GM12878 (cell line): ENCODE data around the gene AP5Z1. TPM values are rescaled to one million over a fixed set of nuclear protein-coding genes. Genes with fewer than 3 reads are reported as not detected.

Source experiments
- ATAC-seq: fragments of 200-7000 bp; cut with Tn5 transposase; 3 replicates; pipeline ENCODE4 v1.9.1; 2020; ENCODE audit warnings: mild to moderate bottlenecking, moderate library complexity
- BruUV-seq: library from RNA; stranded (reverse); fragments of 400-500 nt; replicated peaks from 2 replicates; lab custom pipeline; 2021; lab: Mats Ljungman, UMichigan
- CTCF ChIA-PET: fragments of 300-600 bp; sonication (Branson Sonifier 250); formaldehyde crosslinking; extraction: SDS; loops from one replicate; lab custom pipeline; 2021; ENCODE audit warnings: inconsistent platforms; lab: Yijun Ruan, JAX
- POLR2A ChIA-PET: fragments of 350-600 bp; formaldehyde crosslinking; extraction: SDS; loops from one replicate; lab custom pipeline; 2021; ENCODE audit warnings: inconsistent platforms; lab: Charles Lee
- RAD21 ChIA-PET: fragments of 300-600 bp; sonication (Branson Sonifier 250); formaldehyde crosslinking; loops from one replicate; lab custom pipeline; 2023; ENCODE audit warnings: antibody characterized with exemption; ENCODE audit not compliant: unreplicated experiment; lab: Charles Lee
- SMC1A ChIA-PET: fragments of 300-600 bp; sonication (Branson Sonifier 250); formaldehyde crosslinking; loops from one replicate; lab custom pipeline; 2023; ENCODE audit not compliant: unreplicated experiment, uncharacterized antibody; lab: Charles Lee
- DNase-seq: peaks from one replicate; pipeline ENCODE4 v3.0.0-alpha.2; 2011; ENCODE audit warnings: low read depth, low spot score
- FAIRE-seq: peaks from 3 replicates; lab custom pipeline; 2011; peaks lifted over from hg19 to GRCh38; lab: Jason Lieb, UNC
- H2AFZ ChIP-seq: 2 replicates; pipeline ENCODE4 v1.6.0; 2011; ENCODE audit warnings: low read depth, low read length, control low read depth; ENCODE audit not compliant: control insufficient read depth
- H3K27ac ChIP-seq: 2 replicates; pipeline ENCODE4 v1.5.1; 2011; ENCODE audit warnings: control low read depth; ENCODE audit not compliant: control insufficient read depth, insufficient read depth
- H3K27me3 ChIP-seq, 2 experiments: replicated peaks in 1 of 2; 2 replicates each; pipeline versions ENCODE4 v1.6.0 to v1.6.1; 2011; ENCODE audit warnings: low read length in 1 of 2; ENCODE audit not compliant: control insufficient read depth in 2 of 2, insufficient read depth in 2 of 2
- H3K36me3 ChIP-seq, 2 experiments: 2 replicates each; pipeline ENCODE4 v1.5.1; 2011; ENCODE audit warnings: low read length in 1 of 2; ENCODE audit not compliant: control insufficient read depth in 2 of 2, insufficient read depth in 2 of 2
- H3K4me1 ChIP-seq: 2 replicates; pipeline ENCODE4 v1.6.1; 2011; ENCODE audit warnings: mild to moderate bottlenecking, low read length, moderate library complexity, mixed read lengths; ENCODE audit not compliant: control insufficient read depth, insufficient read depth
- H3K4me2 ChIP-seq: 2 replicates; pipeline ENCODE4 v1.6.0; 2011; ENCODE audit warnings: control low read depth; ENCODE audit not compliant: control insufficient read depth, insufficient read depth
- H3K4me3 ChIP-seq: fragments of 200-600 bp; sonication (generic); 2 replicates; pipeline ENCODE4 v1.5.1; 2016
- H3K79me2 ChIP-seq: 2 replicates; pipeline ENCODE4 v1.6.0; 2011; ENCODE audit warnings: low read length; ENCODE audit not compliant: control insufficient read depth, insufficient read depth
- H3K9ac ChIP-seq: 2 replicates; pipeline ENCODE4 v1.8.0; 2011; ENCODE audit warnings: low read length, control low read depth, mixed read lengths; ENCODE audit not compliant: control insufficient read depth, insufficient read depth
- H3K9me3 ChIP-seq: replicated peaks from 3 replicates; pipeline ENCODE4 v1.5.1; 2011; ENCODE audit warnings: mild to moderate bottlenecking, low read length; ENCODE audit not compliant: control insufficient read depth, insufficient read depth
- H4K20me1 ChIP-seq: 2 replicates; pipeline ENCODE4 v1.6.0; 2011; ENCODE audit not compliant: control insufficient read depth, insufficient read depth
- ATF7 ChIP-seq: fragments of 450-650 bp; IDR thresholded peaks from 2 replicates; pipeline ENCODE4 v1.6.1; 2016; ENCODE audit warnings: low read depth, mild to moderate bottlenecking
- CBX3 ChIP-seq: fragments of 200-600 bp; sonication (generic); IDR thresholded peaks from 2 replicates; pipeline ENCODE4 v1.6.1; 2016; ENCODE audit warnings: low read depth, borderline replicate concordance
- CTCF ChIP-seq, 3 experiments: IDR thresholded peaks in 2 of 3; conservative IDR thresholded peaks in 1 of 3; 2 replicates each; pipeline ENCODE4 v1.5.1; 2011; ENCODE audit warnings: low read depth in 3 of 3, low read length in 3 of 3, mild to moderate bottlenecking in 3 of 3, control low read depth in 2 of 3, moderate library complexity in 2 of 3, inconsistent platforms in 1 of 3, mixed read lengths in 1 of 3; ENCODE audit not compliant: control insufficient read depth in 2 of 3, insufficient read depth in 1 of 3; ENCODE audit errors: extremely low read depth in 1 of 3
- EZH2 ChIP-seq: IDR thresholded peaks from 2 replicates; pipeline ENCODE4 v1.6.1; 2012; ENCODE audit warnings: low read depth, mild to moderate bottlenecking, control low read depth, inconsistent platforms, low read length, borderline replicate concordance; ENCODE audit not compliant: control insufficient read depth
- IRF4 ChIP-seq: IDR thresholded peaks from 2 replicates; pipeline ENCODE4 v1.6.1; 2011; ENCODE audit warnings: low read depth, low read length
- JUNB ChIP-seq: IDR thresholded peaks from 2 replicates; pipeline ENCODE4 v1.6.1; 2016; ENCODE audit warnings: antibody characterized with exemption, mild to moderate bottlenecking
- NFXL1 ChIP-seq: fragments of 450-650 bp; IDR thresholded peaks from 2 replicates; pipeline ENCODE4 v1.6.1; 2017; ENCODE audit warnings: antibody characterized with exemption, mild to moderate bottlenecking, borderline replicate concordance
- POLR2AphosphoS5 ChIP-seq: IDR thresholded peaks from 2 replicates; pipeline ENCODE4 v1.6.1; 2011; ENCODE audit warnings: mild to moderate bottlenecking, low read length, inconsistent platforms
- POU2F2 ChIP-seq: IDR thresholded peaks from 3 replicates; pipeline ENCODE4 v1.6.1; 2011; ENCODE audit warnings: low read depth, mild to moderate bottlenecking, low read length, borderline replicate concordance
- RAD21 ChIP-seq: IDR thresholded peaks from 2 replicates; pipeline ENCODE4 v1.6.1; 2011; ENCODE audit warnings: mild to moderate bottlenecking, low read depth, low read length, moderate library complexity; ENCODE audit not compliant: insufficient read depth
- RUNX3 ChIP-seq: IDR thresholded peaks from 2 replicates; pipeline ENCODE4 v1.6.1; 2012; ENCODE audit warnings: low read length, inconsistent platforms
- SKIL ChIP-seq: fragments of 450-650 bp; IDR thresholded peaks from 2 replicates; pipeline ENCODE4 v1.6.1; 2017; ENCODE audit warnings: mild to moderate bottlenecking, low read depth, inconsistent platforms; ENCODE audit not compliant: poor library complexity, severe bottlenecking
- SMC3 ChIP-seq: IDR thresholded peaks from 2 replicates; pipeline ENCODE4 v1.6.1; 2011; ENCODE audit warnings: low read length, improper control_type of control experiment, borderline replicate concordance
- TCF3 ChIP-seq: IDR thresholded peaks from 2 replicates; pipeline ENCODE4 v1.6.1; 2012; ENCODE audit warnings: low read depth, mild to moderate bottlenecking, low read length, borderline replicate concordance; ENCODE audit not compliant: insufficient read depth
- ZNF24 ChIP-seq: fragments of 450-650 bp; IDR thresholded peaks from 2 replicates; pipeline ENCODE4 v1.6.1; 2017; ENCODE audit warnings: antibody characterized with exemption, mild to moderate bottlenecking
- ZNF274 ChIP-seq: IDR thresholded peaks from one replicate; pipeline ENCODE4 v1.8.0; 2011; ENCODE audit not compliant: insufficient read length, insufficient read depth
- WGBS: methylation state at CpG from one replicate; pipeline ENCODE4 v1.1.6; 2016; ENCODE audit warnings: low lambda C conversion rate; ENCODE audit not compliant: insufficient replicate concordance, insufficient coverage; ENCODE audit errors: missing lambda C conversion rate; 5-methylcytosine and 5-hydroxymethylcytosine counted together
- in situ Hi-C: fragments of 300-500 bp; cut with MboI; formaldehyde crosslinking; loops from 9 replicates; pipeline ENCODE4 v1.14.3; 2018; ENCODE audit warnings: mixed read lengths
- intact Hi-C: fragments of 100-400 bp; cut with micrococcal nuclease; formaldehyde crosslinking; loops from one replicate; pipeline ENCODE4 v1.14.2; 2022; ENCODE audit not compliant: unreplicated experiment
- polyA plus RNA-seq, 11 experiments: library from polyadenylated mRNA; depleted of rRNA in 4 of 11; unstranded in 6 of 11; stranded (reverse) in 5 of 11; fragments of >200 nt; fragmentation: Nextera tagmentation in 4 of 11; fragmentation: Illumina TruSeq in 1 of 11; extraction: Ambion mirVana in 4 of 11; extraction: Trizol in 1 of 11; gene quantifications; 1 replicate in 1 of 11; 2 replicates in 10 of 11; pipeline versions ENCODE4 v1.2.1 to v1.2.3, GENCODE V29; 2011 to 2016; ENCODE audit warnings: inconsistent platforms in 2 of 11, missing spikeins in 2 of 11, low read depth in 1 of 11
- total RNA-seq, 4 experiments: library from RNA; depleted of rRNA in 3 of 4; stranded (reverse); fragments of >200 nt in 3 of 4; fragmentation: Illumina TruSeq in 1 of 4; extraction: Trizol in 1 of 4; gene quantifications; 2 replicates each; pipeline versions ENCODE4 v1.2.1 to v1.2.3, GENCODE V29; 2013 to 2021
- TF ChIP-seq, protein P1 (sequence below): fragments of 450-650 bp; formaldehyde crosslinking; IDR thresholded peaks from 2 replicates; pipeline ENCODE4 v1.4.0; 2020; ENCODE audit warnings: mild to moderate bottlenecking, moderate library complexity

AP5Z1 gene
- total and polyA plus RNA-seq, 10 of the 15 experiments (the other 5 are each of a cell fraction or from before 2014, with no cell fraction given) = 0.37 to 43.4 (median 19.4) TPM

DNA sequence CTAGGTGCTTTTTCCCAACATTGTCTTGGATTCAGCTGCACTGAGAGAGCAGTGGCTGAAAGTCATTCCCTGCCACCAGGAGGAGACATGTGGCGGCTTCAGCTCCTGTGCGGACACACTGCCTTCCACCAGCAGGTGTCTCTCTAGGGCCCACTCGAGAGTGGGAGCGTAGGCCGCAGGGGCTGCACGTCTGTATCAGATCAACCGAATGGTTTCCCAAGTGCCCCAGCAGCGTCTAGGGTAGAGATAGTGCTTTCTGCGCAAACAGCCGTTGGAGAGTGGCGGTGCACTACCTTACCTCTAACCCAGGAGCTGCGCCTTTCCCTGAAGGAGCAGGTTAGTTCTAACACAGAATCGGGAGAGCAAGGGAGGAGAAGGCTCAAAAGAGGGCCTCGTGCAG, 54.8 kb downstream of the AP5Z1 start:
- H3K4me2 ChIP-seq = no peak overlapping the region
- intact Hi-C loops (loop anchor here (1.0 kb wide), 1 partner anchor 255 kb away; no protein-coding TSS in a partner anchor), in situ Hi-C loops (loop anchor here (5.0 kb wide), 1 partner anchor 257 kb away; no protein-coding TSS in a partner anchor)
- H3K36me3 ChIP-seq = no peaks in the 10 kb centered on the region
- DNase-seq (peak; percentile 11), FAIRE-seq (peak; percentile 56), ATAC-seq (peak; percentile 99)
- H3K79me2 ChIP-seq = no peaks in the 10 kb centered on the region
- H3K27ac ChIP-seq = no peak overlapping the region
- H3K4me1 ChIP-seq = no peaks in the 10 kb centered on the region
- 21% methylated on average over 14 of the region's 14 CpGs for WGBS
- H2AFZ ChIP-seq = peak overlapping the region; percentile 33; the same call in 1 of the 2 replicates
- ChIA-PET SMC1A (interaction anchor here (0.7 to 1.8 kb wide), 4 partner anchors 255 to 410 kb away, joined by 3 to 8 read pairs (median 3); no protein-coding TSS in a partner anchor), POLR2A (interaction anchor here (0.5 kb wide), 1 partner anchor 415 kb away, joined by 5 read pairs; no protein-coding TSS in a partner anchor), CTCF (interaction anchor here (0.7 to 4.0 kb wide), 5 partner anchors 17 to 343 kb away, joined by 3 to 38 read pairs (median 3); no protein-coding TSS in a partner anchor), RAD21 (interaction anchor here (1.0 to 1.4 kb wide), 3 partner anchors 144 to 261 kb away, joined by 5 to 13 read pairs (median 5); no protein-coding TSS in a partner anchor)
- no peak overlapping the region for H3K4me3 ChIP-seq
- no peaks in the 10 kb centered on the region for H3K9me3 ChIP-seq
- no peaks in the 10 kb centered on the region for H3K27me3 ChIP-seq
- no TSS peak for BruUV-seq
- H4K20me1 ChIP-seq = no peaks in the 10 kb centered on the region
- no peak overlapping the region for H3K9ac ChIP-seq
- peak; percentile 58 for TF ChIP-seq RAD21
- no peak for TF ChIP-seq ZNF274
- 0 out of 2 replicates have a peak, but pooled peaks have one; percentile 20 for TF ChIP-seq IRF4
- TF ChIP-seq RUNX3 = 0 out of 2 replicates have a peak, but pooled peaks have one; percentile 8
- peak; percentile 87 to 98 (median 95) for TF ChIP-seq CTCF (IDR thresholded peaks at IDR 0.05 in 2 of 3, conservative IDR thresholded peaks at IDR 0.05 in 1 of 3; ENCODE audit: control insufficient read depth in 2 of 3, extremely low read depth in 1 of 3, insufficient read depth in 1 of 3, low read depth in 3 of 3, low read length in 3 of 3)
- TF ChIP-seq SKIL = no peak
- no peak for TF ChIP-seq JUNB
- TF ChIP-seq NFXL1 = no peak
- no peak for TF ChIP-seq TCF3
- TF ChIP-seq CBX3 = no peak
- no peak for TF ChIP-seq ATF7
- TF ChIP-seq ZNF24 = no peak
- TF ChIP-seq SMC3 = peak; percentile 78
- TF ChIP-seq, protein P1, sequence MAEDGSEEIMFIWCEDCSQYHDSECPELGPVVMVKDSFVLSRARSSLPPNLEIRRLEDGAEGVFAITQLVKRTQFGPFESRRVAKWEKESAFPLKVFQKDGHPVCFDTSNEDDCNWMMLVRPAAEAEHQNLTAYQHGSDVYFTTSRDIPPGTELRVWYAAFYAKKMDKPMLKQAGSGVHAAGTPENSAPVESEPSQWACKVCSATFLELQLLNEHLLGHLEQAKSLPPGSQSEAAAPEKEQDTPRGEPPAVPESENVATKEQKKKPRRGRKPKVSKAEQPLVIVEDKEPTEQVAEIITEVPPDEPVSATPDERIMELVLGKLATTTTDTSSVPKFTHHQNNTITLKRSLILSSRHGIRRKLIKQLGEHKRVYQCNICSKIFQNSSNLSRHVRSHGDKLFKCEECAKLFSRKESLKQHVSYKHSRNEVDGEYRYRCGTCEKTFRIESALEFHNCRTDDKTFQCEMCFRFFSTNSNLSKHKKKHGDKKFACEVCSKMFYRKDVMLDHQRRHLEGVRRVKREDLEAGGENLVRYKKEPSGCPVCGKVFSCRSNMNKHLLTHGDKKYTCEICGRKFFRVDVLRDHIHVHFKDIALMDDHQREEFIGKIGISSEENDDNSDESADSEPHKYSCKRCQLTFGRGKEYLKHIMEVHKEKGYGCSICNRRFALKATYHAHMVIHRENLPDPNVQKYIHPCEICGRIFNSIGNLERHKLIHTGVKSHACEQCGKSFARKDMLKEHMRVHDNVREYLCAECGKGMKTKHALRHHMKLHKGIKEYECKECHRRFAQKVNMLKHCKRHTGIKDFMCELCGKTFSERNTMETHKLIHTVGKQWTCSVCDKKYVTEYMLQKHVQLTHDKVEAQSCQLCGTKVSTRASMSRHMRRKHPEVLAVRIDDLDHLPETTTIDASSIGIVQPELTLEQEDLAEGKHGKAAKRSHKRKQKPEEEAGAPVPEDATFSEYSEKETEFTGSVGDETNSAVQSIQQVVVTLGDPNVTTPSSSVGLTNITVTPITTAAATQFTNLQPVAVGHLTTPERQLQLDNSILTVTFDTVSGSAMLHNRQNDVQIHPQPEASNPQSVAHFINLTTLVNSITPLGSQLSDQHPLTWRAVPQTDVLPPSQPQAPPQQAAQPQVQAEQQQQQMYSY (CRISPR knock-in tag) = no peak
- TF ChIP-seq POLR2AphosphoS5 = no peak
- TF ChIP-seq POU2F2 = no peak
- no peak for TF ChIP-seq EZH2
